Measurements from ENCODE around the gene HOXB5.

Gene HOXB5

GRCh38 chr17:48639982-48640857 lies 46.6 kb upstream of the HOXB5 start:
- no peak overlapping the region for H3K4me3 ChIP-seq (ENCODE audit: low read depth, low read length)
- DNase-seq (ENCODE audit: low read depth), result no peak
- TF ChIP-seq, protein P1, sequence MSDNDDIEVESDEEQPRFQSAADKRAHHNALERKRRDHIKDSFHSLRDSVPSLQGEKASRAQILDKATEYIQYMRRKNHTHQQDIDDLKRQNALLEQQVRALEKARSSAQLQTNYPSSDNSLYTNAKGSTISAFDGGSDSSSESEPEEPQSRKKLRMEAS (IDR thresholded peaks at IDR 0.05; ENCODE audit: low read depth, low read length), result no peak
- TF ChIP-seq MYC (IDR thresholded peaks at IDR 0.05; ENCODE audit: low read depth, low read length) (no peak), POLR2A (IDR thresholded peaks at IDR 0.05; ENCODE audit: extremely low read depth, insufficient read length) (no peak)
- TF ChIP-seq, protein P2, sequence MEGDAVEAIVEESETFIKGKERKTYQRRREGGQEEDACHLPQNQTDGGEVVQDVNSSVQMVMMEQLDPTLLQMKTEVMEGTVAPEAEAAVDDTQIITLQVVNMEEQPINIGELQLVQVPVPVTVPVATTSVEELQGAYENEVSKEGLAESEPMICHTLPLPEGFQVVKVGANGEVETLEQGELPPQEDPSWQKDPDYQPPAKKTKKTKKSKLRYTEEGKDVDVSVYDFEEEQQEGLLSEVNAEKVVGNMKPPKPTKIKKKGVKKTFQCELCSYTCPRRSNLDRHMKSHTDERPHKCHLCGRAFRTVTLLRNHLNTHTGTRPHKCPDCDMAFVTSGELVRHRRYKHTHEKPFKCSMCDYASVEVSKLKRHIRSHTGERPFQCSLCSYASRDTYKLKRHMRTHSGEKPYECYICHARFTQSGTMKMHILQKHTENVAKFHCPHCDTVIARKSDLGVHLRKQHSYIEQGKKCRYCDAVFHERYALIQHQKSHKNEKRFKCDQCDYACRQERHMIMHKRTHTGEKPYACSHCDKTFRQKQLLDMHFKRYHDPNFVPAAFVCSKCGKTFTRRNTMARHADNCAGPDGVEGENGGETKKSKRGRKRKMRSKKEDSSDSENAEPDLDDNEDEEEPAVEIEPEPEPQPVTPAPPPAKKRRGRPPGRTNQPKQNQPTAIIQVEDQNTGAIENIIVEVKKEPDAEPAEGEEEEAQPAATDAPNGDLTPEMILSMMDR (IDR thresholded peaks at IDR 0.05; ENCODE audit: low read depth, low read length), result no peak

DNA sequence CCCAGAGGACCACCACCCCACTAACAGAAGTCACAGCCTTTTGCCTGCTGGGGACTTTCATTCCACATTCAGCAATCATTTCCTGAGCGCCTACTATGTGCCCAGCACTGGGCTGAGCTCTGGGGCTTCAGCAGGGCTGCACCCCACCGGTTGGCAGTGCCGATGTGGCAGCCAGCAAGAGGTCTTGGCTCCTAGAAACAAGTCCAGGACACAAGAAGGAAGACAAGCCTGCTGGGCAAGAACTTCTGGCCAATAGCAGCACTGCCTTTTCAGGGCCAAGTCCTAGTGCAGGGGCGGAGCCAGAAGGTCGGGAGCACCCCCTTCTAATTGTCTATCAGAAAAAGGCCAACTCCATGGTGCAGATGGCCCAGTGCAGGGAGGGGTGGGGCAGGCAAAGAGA lies 45.6 kb upstream of the HOXB5 start:
- no peak overlapping the region for H3K4me3 ChIP-seq (ENCODE audit: low read depth, low read length)
- TF ChIP-seq POLR2A (IDR thresholded peaks at IDR 0.05; ENCODE audit: extremely low read depth, insufficient read length) (no peak), MYC (IDR thresholded peaks at IDR 0.05; ENCODE audit: low read depth, low read length) (no peak)
- TF ChIP-seq, protein P1 (IDR thresholded peaks at IDR 0.05; ENCODE audit: low read depth, low read length), result no peak
- TF ChIP-seq, protein P2 (IDR thresholded peaks at IDR 0.05; ENCODE audit: low read depth, low read length), result no peak
- no peak for DNase-seq (ENCODE audit: low read depth)

GRCh38 chr17:48637323-48638260 lies 44.0 kb upstream of the HOXB5 start:
- H3K4me3 ChIP-seq (ENCODE audit: low read depth, low read length), result no peak overlapping the region
- no peak for DNase-seq (ENCODE audit: low read depth)
- TF ChIP-seq MYC (IDR thresholded peaks at IDR 0.05; ENCODE audit: low read depth, low read length) (no peak), POLR2A (IDR thresholded peaks at IDR 0.05; ENCODE audit: extremely low read depth, insufficient read length) (no peak)
- TF ChIP-seq, protein P2 (IDR thresholded peaks at IDR 0.05; ENCODE audit: low read depth, low read length), result no peak
- TF ChIP-seq, protein P1 (IDR thresholded peaks at IDR 0.05; ENCODE audit: low read depth, low read length), result no peak

DNA sequence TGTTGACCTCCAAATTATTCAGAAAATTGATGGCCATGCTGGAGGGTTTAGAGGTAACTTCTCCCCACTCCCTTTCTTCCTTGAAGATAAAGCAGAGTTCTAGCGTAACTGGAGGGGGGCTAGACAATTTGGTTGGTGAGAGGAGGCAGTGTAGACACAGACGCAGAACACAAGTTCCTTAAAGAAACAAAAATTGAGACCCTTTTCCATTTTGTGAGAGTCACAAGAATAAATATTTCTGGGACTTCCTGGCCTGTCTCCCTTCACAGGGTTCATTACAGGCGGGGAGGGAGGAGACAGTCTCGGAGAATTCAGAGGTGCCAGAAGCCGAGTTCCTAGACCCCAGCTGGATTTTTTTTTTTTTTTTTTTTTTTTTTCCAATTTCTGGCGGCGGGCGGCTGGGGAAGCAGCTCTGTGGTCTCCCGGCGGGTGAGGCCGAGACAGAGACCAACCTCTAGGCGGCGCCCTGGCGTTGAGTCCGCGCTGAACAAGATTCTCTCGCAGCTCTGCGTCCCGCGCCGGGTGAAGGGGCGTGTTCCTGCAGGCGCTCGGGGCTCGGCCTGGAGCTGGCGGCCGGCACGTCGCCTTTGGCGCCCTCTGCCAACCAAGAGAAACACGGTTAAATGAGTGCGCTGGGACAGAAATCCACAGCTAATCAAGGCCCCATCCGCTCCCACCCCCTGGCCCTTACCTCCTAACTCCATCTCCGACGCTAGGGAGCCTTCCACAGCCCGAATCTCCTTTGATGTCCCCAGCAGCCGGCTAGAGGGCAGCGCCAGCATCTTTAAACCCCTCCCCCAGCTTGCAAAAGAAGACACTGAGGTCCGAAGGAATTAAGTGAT lies 42.8 kb upstream of the HOXB5 start:
- peak; percentile 92 for DNase-seq (ENCODE audit: low read depth)
- no peak overlapping the region for H3K4me3 ChIP-seq (ENCODE audit: low read depth, low read length)

More for the DNA sequence above, 42.8 kb upstream of the HOXB5 start:
- TF ChIP-seq, protein P1 (IDR thresholded peaks at IDR 0.05; ENCODE audit: low read depth, low read length), result no peak
- TF ChIP-seq, protein P2 (IDR thresholded peaks at IDR 0.05; ENCODE audit: low read depth, low read length), result peak; percentile 58
- TF ChIP-seq POLR2A (IDR thresholded peaks at IDR 0.05; ENCODE audit: extremely low read depth, insufficient read length) (no peak), MYC (IDR thresholded peaks at IDR 0.05; ENCODE audit: low read depth, low read length) (0 out of 2 replicates have a peak, but pooled peaks have one; percentile 31)

Data from NB4 (cell line).